HepG2 (cell line): ENCODE results near the gene RAP1A. TPM values are rescaled to one million over a fixed set of nuclear protein-coding genes. Genes with fewer than 3 reads are reported as not detected.
A peak's percentile ranks its signal among the peaks of the same experiment; 100 is the strongest.

Experiments
- ATAC-seq: fragments of 200-7000 bp; cut with Tn5 transposase; 3 replicates; pipeline ENCODE4 v1.9.1; 2020; ENCODE audit warnings: mild to moderate bottlenecking, moderate library complexity
- BruUV-seq: library from RNA; stranded (reverse); fragments of 400-500 nt; replicated peaks from 2 replicates; lab custom pipeline; 2021; lab: Mats Ljungman, UMichigan
- CTCF ChIA-PET: fragments of 300-600 bp; formaldehyde crosslinking; extraction: SDS; loops from one replicate; lab custom pipeline; 2021; ENCODE audit warnings: low total read pairs, inconsistent platforms, low intra/inter-chr PET ratio; lab: Yijun Ruan, JAX
- POLR2A ChIA-PET: fragments of 350-600 bp; sonication (Branson Sonifier 250); formaldehyde crosslinking; loops from one replicate; lab custom pipeline; 2020; ENCODE audit warnings: antibody characterized with exemption, inconsistent platforms; lab: Yijun Ruan, JAX
- DNase-seq: peaks from one replicate; pipeline ENCODE4 v3.0.0-alpha.2; 2015; ENCODE audit warnings: low spot score
- FAIRE-seq: peaks from 3 replicates; lab custom pipeline; 2011; peaks lifted over from hg19 to GRCh38; lab: Jason Lieb, UNC
- H2AFZ ChIP-seq: one replicate; pipeline ENCODE4 v1.6.1; 2011; ENCODE audit warnings: low read length, inconsistent platforms
- H3K27ac ChIP-seq: fragments of 300-600 bp; 3 replicates; pipeline ENCODE4 v1.8.0; 2011; ENCODE audit warnings: mixed run types, mild to moderate bottlenecking, mixed read lengths, low read length, inconsistent platforms; ENCODE audit not compliant: insufficient read depth; ENCODE audit errors: extremely low read length
- H3K27me3 ChIP-seq, 2 experiments: fragments of 200-600 bp in 1 of 2; 2 replicates in 1 of 2; 3 replicates in 1 of 2; pipeline versions ENCODE4 v1.6.0 to v1.8.0; 2011; ENCODE audit warnings: low read length in 2 of 2, mild to moderate bottlenecking in 2 of 2, moderate library complexity in 2 of 2, inconsistent platforms in 1 of 2; ENCODE audit not compliant: insufficient read depth in 2 of 2, control insufficient read depth in 1 of 2
- H3K36me3 ChIP-seq, 2 experiments: fragments of 200-600 bp in 1 of 2; replicated peaks in 1 of 2; 2 replicates in 1 of 2; 3 replicates in 1 of 2; pipeline versions ENCODE4 v1.5.1 to v1.8.0; 2011; ENCODE audit warnings: low read length in 2 of 2, inconsistent platforms in 1 of 2; ENCODE audit not compliant: insufficient read depth in 2 of 2, control insufficient read depth in 1 of 2
- H3K4me1 ChIP-seq: 2 replicates; pipeline ENCODE4 v1.5.1; 2012; ENCODE audit warnings: low read length, inconsistent platforms; ENCODE audit not compliant: insufficient read depth
- H3K4me2 ChIP-seq: 2 replicates; pipeline ENCODE4 v1.6.0; 2011; ENCODE audit warnings: low read depth, low read length, inconsistent platforms
- H3K4me3 ChIP-seq, 3 experiments: fragments of 200-600 bp in 1 of 3; sonication (generic), shearing (Covaris generic) in 1 of 3; replicated peaks in 1 of 3; 2 replicates each; pipeline ENCODE4 v1.5.1; 2011 to 2016; ENCODE audit warnings: low read length in 3 of 3, inconsistent platforms in 2 of 3, low read depth in 2 of 3, mild to moderate bottlenecking in 2 of 3, control low read depth in 1 of 3, mixed read lengths in 1 of 3; ENCODE audit not compliant: insufficient read depth in 1 of 3
- H3K79me2 ChIP-seq: one replicate; pipeline ENCODE4 v1.6.1; 2011; ENCODE audit warnings: low read length, inconsistent platforms; ENCODE audit not compliant: insufficient read depth
- H3K9ac ChIP-seq: 2 replicates; pipeline ENCODE4 v1.6.0; 2011; ENCODE audit warnings: mild to moderate bottlenecking, low read depth, low read length, inconsistent platforms; ENCODE audit not compliant: insufficient read depth
- H3K9me3 ChIP-seq: 2 replicates; pipeline ENCODE4 v1.5.1; 2012; ENCODE audit warnings: mild to moderate bottlenecking, low read length
- H4K20me1 ChIP-seq: 2 replicates; pipeline ENCODE4 v1.6.0; 2011; ENCODE audit warnings: inconsistent platforms, mild to moderate bottlenecking, low read length, moderate library complexity; ENCODE audit not compliant: insufficient read depth
- FOXJ3 ChIP-seq: sonication (generic); formaldehyde crosslinking; IDR thresholded peaks from 2 replicates; pipeline ENCODE4 v1.4.0; 2020; ENCODE audit warnings: missing genetic modification reagents, mild to moderate bottlenecking, borderline replicate concordance
- GABPB1 ChIP-seq: IDR thresholded peaks from 2 replicates; pipeline ENCODE4 v1.6.1; 2016; ENCODE audit warnings: mild to moderate bottlenecking, missing genetic modification reagents, moderate library complexity, missing compliant biosample characterization
- MATR3 ChIP-seq: sonication (generic); formaldehyde crosslinking; IDR thresholded peaks from 2 replicates; pipeline ENCODE4 v1.4.0; 2020; ENCODE audit warnings: missing genetic modification reagents
- MZF1 ChIP-seq: sonication (generic); formaldehyde crosslinking; IDR thresholded peaks from 2 replicates; pipeline ENCODE4 v1.8.1; 2023; ENCODE audit warnings: mild to moderate bottlenecking, missing genetic modification reagents, borderline replicate concordance
- SIX4 ChIP-seq: sonication (generic); formaldehyde crosslinking; IDR thresholded peaks from 2 replicates; pipeline ENCODE4 v1.4.0; 2020; ENCODE audit warnings: missing genetic modification reagents
- SP1 ChIP-seq, 2 experiments: fragments of 450-650 bp in 1 of 2; sonication (generic) in 1 of 2; formaldehyde crosslinking in 1 of 2; IDR thresholded peaks; 2 replicates each; pipeline versions ENCODE4 v1.4.0 to v1.6.1; 2016 to 2020; ENCODE audit warnings: missing genetic modification reagents in 1 of 2
- XRCC5 ChIP-seq: fragments of 200-400 bp; formaldehyde crosslinking; optimal IDR thresholded peaks from 2 replicates; pipeline ENCODE3; 2017; ENCODE audit warnings: mild to moderate bottlenecking, low read length
- ZNF264 ChIP-seq: sonication (generic); formaldehyde crosslinking; IDR thresholded peaks from 2 replicates; pipeline ENCODE4 v1.4.0; 2020; ENCODE audit warnings: missing genetic modification reagents
- ZNF329 ChIP-seq: sonication (generic); formaldehyde crosslinking; IDR thresholded peaks from 2 replicates; pipeline ENCODE4 v1.9.0; 2021; ENCODE audit warnings: low read depth, mild to moderate bottlenecking, missing genetic modification reagents
- ZNF549 ChIP-seq: sonication (generic); formaldehyde crosslinking; IDR thresholded peaks from 2 replicates; pipeline ENCODE4 v1.5.0; 2020; ENCODE audit warnings: missing genetic modification reagents
- ZNF550 ChIP-seq: sonication (generic); formaldehyde crosslinking; IDR thresholded peaks from 2 replicates; pipeline ENCODE4 v1.4.0; 2020; ENCODE audit warnings: mild to moderate bottlenecking, missing genetic modification reagents, borderline replicate concordance
- WGBS: methylation state at CpG from one replicate; pipeline ENCODE4 v1.1.6; 2017; ENCODE audit warnings: low lambda C conversion rate; 5-methylcytosine and 5-hydroxymethylcytosine counted together
- in situ Hi-C: cut with HindIII; loops from 2 replicates; pipeline ENCODE4 v1.10.0; 2017; ENCODE audit warnings: low pct_unique_long_range_greater_than_20kb; ENCODE audit not compliant: extremely low pct_ligation_motif_present
- intact Hi-C: fragments of 100-400 bp; cut with micrococcal nuclease; formaldehyde crosslinking; loops from one replicate; pipeline ENCODE4 v1.10.0; 2022; ENCODE audit not compliant: unreplicated experiment
- polyA plus RNA-seq, 8 experiments: library from polyadenylated mRNA; depleted of rRNA in 3 of 8; stranded (reverse) in 7 of 8; unstranded in 1 of 8; fragments of >200 nt; fragmentation: Illumina TruSeq in 4 of 8; extraction: Trizol in 4 of 8; gene quantifications; 2 replicates each; pipeline versions ENCODE4 v1.2.1 to v1.2.3, GENCODE V29; 2011 to 2016; ENCODE audit warnings: low read depth in 4 of 8, missing spikeins in 1 of 8, mixed read lengths in 1 of 8; ENCODE audit not compliant: insufficient read depth in 1 of 8
- total RNA-seq, 5 experiments: library from RNA; depleted of rRNA; stranded (reverse); fragments of >200 nt; fragmentation: Illumina TruSeq; extraction: Trizol; gene quantifications; 2 replicates each; pipeline ENCODE4 v1.2.3, GENCODE V29; 2016; ENCODE audit warnings: low read depth in 1 of 5
- TF ChIP-seq, protein P1 (sequence below): sonication (generic); formaldehyde crosslinking; IDR thresholded peaks from 2 replicates; pipeline ENCODE4 v1.4.0; 2020; ENCODE audit warnings: missing genetic modification reagents, mild to moderate bottlenecking, borderline replicate concordance
- TF ChIP-seq, protein P2 (sequence below): sonication (generic); formaldehyde crosslinking; IDR thresholded peaks from 2 replicates; pipeline ENCODE4 v1.4.0; 2020; ENCODE audit warnings: missing genetic modification reagents
- TF ChIP-seq, protein P3 (sequence below): sonication (generic); formaldehyde crosslinking; IDR thresholded peaks from 2 replicates; pipeline ENCODE4 v1.8.1; 2023; ENCODE audit warnings: missing genetic modification reagents, inconsistent platforms, borderline replicate concordance

Gene RAP1A
- total and polyA plus RNA-seq, 2 of the 13 experiments (the other 11 are each of a cell fraction or from before 2014, with no cell fraction given): 19.0 to 20.7 TPM

DNA sequence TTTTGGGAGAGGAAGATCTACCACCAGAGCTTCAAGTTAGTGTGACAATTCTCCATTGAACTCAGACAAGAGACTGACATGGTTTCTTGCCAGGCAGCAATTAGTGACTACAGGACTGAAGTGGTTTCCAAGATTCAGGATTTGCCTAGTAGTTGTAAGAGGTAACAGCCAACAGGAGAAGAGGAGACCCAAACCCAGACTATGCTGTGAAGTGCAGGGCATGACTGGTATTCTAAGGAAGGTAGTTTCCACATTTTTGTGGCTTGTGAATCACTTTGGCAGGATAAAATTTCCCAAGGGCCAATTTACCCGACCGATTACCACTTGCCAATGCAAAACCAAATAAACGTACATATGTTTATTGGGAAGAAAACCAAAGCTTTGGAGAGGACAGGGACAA lies 14.7 kb upstream of the RAP1A start:
- no peak overlapping the region for H3K9ac ChIP-seq
- no peak overlapping the region for H3K27ac ChIP-seq
- no peaks in the 10 kb centered on the region for H4K20me1 ChIP-seq
- no peak overlapping the region for H2AFZ ChIP-seq
- ChIA-PET POLR2A (no interaction called here), CTCF (no interaction called here)
- in situ Hi-C loops (no loop called here), intact Hi-C loops (no loop called here)
- H3K4me3 ChIP-seq: no peak overlapping the region
- H3K27me3 ChIP-seq: peaks cover 0 to 4% of the 10 kb centered on the region in 2 experiments; a peak in 2 of 5 replicates
- H3K9me3 ChIP-seq: no peaks in the 10 kb centered on the region
- H3K36me3 ChIP-seq: no peaks in the 10 kb centered on the region
- no TSS peak for BruUV-seq
- 72% methylated on average over 3 of the region's 3 CpGs for WGBS
- ATAC-seq (no peak), FAIRE-seq (no peak), DNase-seq (no peak)
- H3K79me2 ChIP-seq: no peaks in the 10 kb centered on the region
- peaks cover 20% of the 10 kb centered on the region for H3K4me1 ChIP-seq
- no peak overlapping the region for H3K4me2 ChIP-seq
- TF ChIP-seq XRCC5 (no peak), ZNF264 (CRISPR knock-in tag) (no peak), ZNF549 (CRISPR knock-in tag) (no peak), GABPB1 (CRISPR knock-in tag) (no peak)
- TF ChIP-seq, protein P1, sequence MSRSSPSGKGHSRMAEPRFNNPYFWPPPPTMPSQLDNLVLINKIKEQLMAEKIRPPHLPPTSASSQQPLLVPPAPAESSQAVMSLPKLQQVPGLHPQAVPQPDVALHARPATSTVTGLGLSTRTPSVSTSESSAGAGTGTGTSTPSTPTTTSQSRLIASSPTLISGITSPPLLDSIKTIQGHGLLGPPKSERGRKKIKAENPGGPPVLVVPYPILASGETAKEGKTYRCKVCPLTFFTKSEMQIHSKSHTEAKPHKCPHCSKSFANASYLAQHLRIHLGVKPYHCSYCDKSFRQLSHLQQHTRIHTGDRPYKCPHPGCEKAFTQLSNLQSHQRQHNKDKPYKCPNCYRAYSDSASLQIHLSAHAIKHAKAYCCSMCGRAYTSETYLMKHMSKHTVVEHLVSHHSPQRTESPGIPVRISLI: no peak

DNA sequence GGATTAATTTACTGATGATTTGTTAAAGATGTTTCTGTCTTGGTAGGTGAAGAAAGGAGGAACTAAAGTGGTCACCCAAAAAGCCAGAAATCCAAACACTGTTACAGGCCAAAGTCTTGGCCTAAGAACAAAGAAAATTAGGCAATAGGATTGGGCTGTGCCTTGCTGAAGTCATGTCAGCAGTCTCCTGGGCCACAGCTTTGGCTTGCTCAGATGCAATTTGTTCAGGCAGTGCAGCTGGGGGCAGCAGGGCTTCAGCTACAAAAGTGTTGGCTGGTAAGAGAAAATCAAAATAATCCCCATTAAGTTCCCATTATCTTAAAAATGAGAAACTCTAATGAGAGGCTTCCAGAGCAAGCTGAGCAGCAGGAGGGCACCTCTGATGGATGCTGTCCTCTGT lies 14.0 kb upstream of the RAP1A start:
- in situ Hi-C loops (no loop called here), intact Hi-C loops (no loop called here)
- FAIRE-seq (no peak), DNase-seq (no peak), ATAC-seq (0 out of 3 replicates have a peak, but pooled peaks have one; percentile 24)
- Histone ChIP-seq H3K27ac (no peak overlapping the region), H3K36me3 (no peaks in the 10 kb centered on the region), H3K4me2 (no peak overlapping the region), H3K27me3 (peaks cover 0 to 4% of the 10 kb centered on the region in 2 experiments; a peak in 2 of 5 replicates), H3K9me3 (no peaks in the 10 kb centered on the region), H4K20me1 (no peaks in the 10 kb centered on the region), H3K4me3 (no peak overlapping the region), H2AFZ (no peak overlapping the region), H3K9ac (no peak overlapping the region), H3K79me2 (no peaks in the 10 kb centered on the region), H3K4me1 (peaks cover 13% of the 10 kb centered on the region)
- POLR2A ChIA-PET: no interaction called here
- CTCF ChIA-PET: no interaction called here
- TF ChIP-seq SIX4 (no peak), MZF1 (no peak), SP1 (IDR thresholded peaks at IDR 0.05) (no peak), SP1 (CRISPR knock-in tag; IDR thresholded peaks at IDR 0.05) (no peak), MATR3 (CRISPR knock-in tag) (no peak), FOXJ3 (CRISPR knock-in tag) (no peak), ZNF550 (CRISPR knock-in tag) (no peak), ZNF329 (no peak)
- TF ChIP-seq, protein P2, sequence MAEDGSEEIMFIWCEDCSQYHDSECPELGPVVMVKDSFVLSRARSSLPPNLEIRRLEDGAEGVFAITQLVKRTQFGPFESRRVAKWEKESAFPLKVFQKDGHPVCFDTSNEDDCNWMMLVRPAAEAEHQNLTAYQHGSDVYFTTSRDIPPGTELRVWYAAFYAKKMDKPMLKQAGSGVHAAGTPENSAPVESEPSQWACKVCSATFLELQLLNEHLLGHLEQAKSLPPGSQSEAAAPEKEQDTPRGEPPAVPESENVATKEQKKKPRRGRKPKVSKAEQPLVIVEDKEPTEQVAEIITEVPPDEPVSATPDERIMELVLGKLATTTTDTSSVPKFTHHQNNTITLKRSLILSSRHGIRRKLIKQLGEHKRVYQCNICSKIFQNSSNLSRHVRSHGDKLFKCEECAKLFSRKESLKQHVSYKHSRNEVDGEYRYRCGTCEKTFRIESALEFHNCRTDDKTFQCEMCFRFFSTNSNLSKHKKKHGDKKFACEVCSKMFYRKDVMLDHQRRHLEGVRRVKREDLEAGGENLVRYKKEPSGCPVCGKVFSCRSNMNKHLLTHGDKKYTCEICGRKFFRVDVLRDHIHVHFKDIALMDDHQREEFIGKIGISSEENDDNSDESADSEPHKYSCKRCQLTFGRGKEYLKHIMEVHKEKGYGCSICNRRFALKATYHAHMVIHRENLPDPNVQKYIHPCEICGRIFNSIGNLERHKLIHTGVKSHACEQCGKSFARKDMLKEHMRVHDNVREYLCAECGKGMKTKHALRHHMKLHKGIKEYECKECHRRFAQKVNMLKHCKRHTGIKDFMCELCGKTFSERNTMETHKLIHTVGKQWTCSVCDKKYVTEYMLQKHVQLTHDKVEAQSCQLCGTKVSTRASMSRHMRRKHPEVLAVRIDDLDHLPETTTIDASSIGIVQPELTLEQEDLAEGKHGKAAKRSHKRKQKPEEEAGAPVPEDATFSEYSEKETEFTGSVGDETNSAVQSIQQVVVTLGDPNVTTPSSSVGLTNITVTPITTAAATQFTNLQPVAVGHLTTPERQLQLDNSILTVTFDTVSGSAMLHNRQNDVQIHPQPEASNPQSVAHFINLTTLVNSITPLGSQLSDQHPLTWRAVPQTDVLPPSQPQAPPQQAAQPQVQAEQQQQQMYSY (CRISPR knock-in tag): no peak
- TF ChIP-seq, protein P3, sequence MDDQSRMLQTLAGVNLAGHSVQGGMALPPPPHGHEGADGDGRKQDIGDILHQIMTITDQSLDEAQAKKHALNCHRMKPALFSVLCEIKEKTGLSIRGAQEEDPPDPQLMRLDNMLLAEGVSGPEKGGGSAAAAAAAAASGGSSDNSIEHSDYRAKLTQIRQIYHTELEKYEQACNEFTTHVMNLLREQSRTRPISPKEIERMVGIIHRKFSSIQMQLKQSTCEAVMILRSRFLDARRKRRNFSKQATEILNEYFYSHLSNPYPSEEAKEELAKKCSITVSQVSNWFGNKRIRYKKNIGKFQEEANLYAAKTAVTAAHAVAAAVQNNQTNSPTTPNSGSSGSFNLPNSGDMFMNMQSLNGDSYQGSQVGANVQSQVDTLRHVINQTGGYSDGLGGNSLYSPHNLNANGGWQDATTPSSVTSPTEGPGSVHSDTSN: no peak
- no TSS peak for BruUV-seq
